Liver (tissue), 3 donors: ENCODE results near the gene PCDHA1.

ENCODE experiments used
- CTCF ChIP-seq: fragments of 150-350 bp; IDR thresholded peaks from 2 replicates; pipeline ENCODE4 v1.5.1; 2017; ENCODE audit warnings: improper control_type of control experiment, low read depth, low read length; ENCODE audit not compliant: missing input control
- FOXA1 ChIP-seq: IDR thresholded peaks from 2 replicates; pipeline ENCODE4 v1.6.1; 2016; ENCODE audit warnings: antibody characterized with exemption
- RXRA ChIP-seq, 2 donors: IDR thresholded peaks; 2 replicates each; pipeline ENCODE4 v1.6.1; 2017 to 2018; ENCODE audit warnings: antibody characterized with exemption in 2 of 2, mild to moderate bottlenecking in 1 of 2
- donor health status: healthy.
- donor health status: healthy.

- TF ChIP-seq CTCF (no peak), FOXA1 (no peak), RXRA (IDR thresholded peaks at IDR 0.05) (no peak)
These were observed 264.9 kb downstream of the PCDHA1 start, which contains the start of gene PCDHB1 for GRCh38 chr5:141050622-141051520.
